HepG2 (cell line): ENCODE results near the gene SAMD4A. TPM values are rescaled to one million over a fixed set of nuclear protein-coding genes. Genes with fewer than 3 reads are reported as not detected.

Experiments used
- CREM ChIP-seq, 2 experiments: sonication (generic) in 1 of 2; formaldehyde crosslinking in 1 of 2; IDR thresholded peaks; 2 replicates each; pipeline versions ENCODE4 v1.4.0 to v1.6.1; 2016 to 2020; ENCODE audit warnings: antibody characterized with exemption in 1 of 2, mild to moderate bottlenecking in 1 of 2, missing genetic modification reagents in 1 of 2
- ELF3 ChIP-seq: IDR thresholded peaks from 2 replicates; pipeline ENCODE4 v1.6.1; 2016; ENCODE audit warnings: missing genetic modification reagents, missing compliant biosample characterization
- ETV5 ChIP-seq: IDR thresholded peaks from 2 replicates; pipeline ENCODE4 v1.6.1; 2018; ENCODE audit warnings: missing biosample characterization, missing genetic modification reagents, inconsistent platforms, borderline replicate concordance
- FOSL2 ChIP-seq: sonication (generic); formaldehyde crosslinking; IDR thresholded peaks from 2 replicates; pipeline ENCODE4 v1.4.0; 2020; ENCODE audit warnings: missing genetic modification reagents
- GTF2F1 ChIP-seq: fragments of 150-350 bp; IDR thresholded peaks from 2 replicates; pipeline ENCODE4 v1.6.1; 2014; ENCODE audit warnings: low read length
- KLF11 ChIP-seq: IDR thresholded peaks from 2 replicates; pipeline ENCODE4 v1.6.1; 2016; ENCODE audit warnings: missing compliant biosample characterization
- MIER3 ChIP-seq: IDR thresholded peaks from 2 replicates; pipeline ENCODE4 v1.6.1; 2016; ENCODE audit warnings: missing compliant biosample characterization, borderline replicate concordance
- NCOA1 ChIP-seq: sonication (generic); formaldehyde crosslinking; IDR thresholded peaks from 2 replicates; pipeline ENCODE4 v1.9.0; 2021; ENCODE audit warnings: missing genetic modification reagents
- NR3C1 ChIP-seq: sonication (generic); formaldehyde crosslinking; IDR thresholded peaks from 2 replicates; pipeline ENCODE4 v1.4.0; 2020; ENCODE audit warnings: missing genetic modification reagents
- RXRB ChIP-seq: IDR thresholded peaks from 2 replicates; pipeline ENCODE4 v1.6.1; 2016; ENCODE audit warnings: borderline replicate concordance, missing genetic modification reagents, missing compliant biosample characterization
- SMYD3 ChIP-seq: sonication (generic); formaldehyde crosslinking; IDR thresholded peaks from 2 replicates; pipeline ENCODE4 v1.8.1; 2023; ENCODE audit warnings: mild to moderate bottlenecking, missing genetic modification reagents
- XRCC5 ChIP-seq: fragments of 200-400 bp; formaldehyde crosslinking; optimal IDR thresholded peaks from 2 replicates; pipeline ENCODE3; 2017; ENCODE audit warnings: mild to moderate bottlenecking, low read length
- YEATS4 ChIP-seq: sonication (generic); formaldehyde crosslinking; IDR thresholded peaks from 2 replicates; pipeline ENCODE4 v1.4.0; 2020; ENCODE audit warnings: missing genetic modification reagents, borderline replicate concordance
- ZBTB20 ChIP-seq: sonication (generic); formaldehyde crosslinking; IDR thresholded peaks from 2 replicates; pipeline ENCODE4 v1.8.1; 2023; ENCODE audit warnings: missing genetic modification reagents, low read depth, mild to moderate bottlenecking, borderline replicate concordance
- ZFYVE20 ChIP-seq: sonication (generic); formaldehyde crosslinking; IDR thresholded peaks from 2 replicates; pipeline ENCODE4 v1.8.0; 2023; ENCODE audit warnings: low read depth, mild to moderate bottlenecking, moderate library complexity, missing genetic modification reagents, borderline replicate concordance
- ZNF124 ChIP-seq: sonication (generic); formaldehyde crosslinking; IDR thresholded peaks from 2 replicates; pipeline ENCODE4 v1.4.0; 2020; ENCODE audit warnings: missing genetic modification reagents
- ZNF160 ChIP-seq: sonication (generic); formaldehyde crosslinking; IDR thresholded peaks from 2 replicates; pipeline ENCODE4 v1.8.0; 2022; ENCODE audit warnings: mild to moderate bottlenecking, inconsistent platforms, missing genetic modification reagents
- ZNF282 ChIP-seq: fragments of 450-650 bp; IDR thresholded peaks from 2 replicates; pipeline ENCODE4 v1.6.1; 2018; ENCODE audit not compliant: partially characterized antibody
- ZNF430 ChIP-seq: sonication (generic); formaldehyde crosslinking; IDR thresholded peaks from 2 replicates; pipeline ENCODE4 v1.9.0; 2021; ENCODE audit warnings: mild to moderate bottlenecking, missing genetic modification reagents
- ZNF501 ChIP-seq: sonication (generic); formaldehyde crosslinking; IDR thresholded peaks from 2 replicates; pipeline ENCODE4 v1.5.1; 2020; ENCODE audit warnings: mild to moderate bottlenecking, moderate library complexity, missing genetic modification reagents
- ZNF562 ChIP-seq: sonication (generic); formaldehyde crosslinking; IDR thresholded peaks from 2 replicates; pipeline ENCODE4 v1.8.0; 2022; ENCODE audit warnings: missing genetic modification reagents, borderline replicate concordance
- polyA plus RNA-seq, 8 experiments: library from polyadenylated mRNA; depleted of rRNA in 3 of 8; stranded (reverse) in 7 of 8; unstranded in 1 of 8; fragments of >200 nt; fragmentation: Illumina TruSeq in 4 of 8; extraction: Trizol in 4 of 8; gene quantifications; 2 replicates each; pipeline versions ENCODE4 v1.2.1 to v1.2.3, GENCODE V29; 2011 to 2016; ENCODE audit warnings: low read depth in 4 of 8, missing spikeins in 1 of 8, mixed read lengths in 1 of 8; ENCODE audit not compliant: insufficient read depth in 1 of 8
- total RNA-seq, 5 experiments: library from RNA; depleted of rRNA; stranded (reverse); fragments of >200 nt; fragmentation: Illumina TruSeq; extraction: Trizol; gene quantifications; 2 replicates each; pipeline ENCODE4 v1.2.3, GENCODE V29; 2016; ENCODE audit warnings: low read depth in 1 of 5
- TF ChIP-seq, protein P1 (sequence below): IDR thresholded peaks from 2 replicates; pipeline ENCODE4 v1.6.1; 2018; ENCODE audit warnings: missing genetic modification reagents, mild to moderate bottlenecking, missing compliant biosample characterization
- TF ChIP-seq, protein P2 (sequence below): IDR thresholded peaks from 2 replicates; pipeline ENCODE4 v1.6.1; 2016; ENCODE audit warnings: low read depth, missing genetic modification reagents, missing compliant biosample characterization
- TF ChIP-seq, protein P3 (sequence below): sonication (generic); formaldehyde crosslinking; IDR thresholded peaks from 2 replicates; pipeline ENCODE4 v1.9.0; 2022; ENCODE audit warnings: missing genetic modification reagents, mild to moderate bottlenecking, borderline replicate concordance

The SAMD4A gene
- total and polyA plus RNA-seq, 2 of the 13 experiments (the other 11 are each of a cell fraction or from before 2014, with no cell fraction given), result 11.8 to 13.0 TPM

DNA sequence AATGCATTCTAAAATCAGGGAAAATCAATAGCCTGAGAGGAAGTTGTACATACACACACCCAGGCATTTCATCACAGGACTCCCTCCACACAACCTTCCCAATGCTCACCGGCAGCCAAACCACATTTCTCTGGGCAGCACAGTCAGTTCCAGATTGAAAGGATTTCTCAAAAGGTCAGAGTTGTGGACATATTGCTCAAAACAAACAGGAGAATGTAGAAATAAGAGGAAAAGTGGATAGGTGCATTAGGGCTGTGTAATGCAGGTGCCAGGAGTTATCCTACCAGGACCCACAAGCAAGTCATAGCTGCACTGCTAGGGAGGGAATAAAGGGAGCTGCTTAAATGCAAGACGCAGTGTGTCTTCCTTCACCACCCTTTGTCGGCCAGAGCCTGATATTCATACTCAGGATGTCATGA, 272.8 kb downstream of the SAMD4A start (continued):
- TF ChIP-seq, protein P1, sequence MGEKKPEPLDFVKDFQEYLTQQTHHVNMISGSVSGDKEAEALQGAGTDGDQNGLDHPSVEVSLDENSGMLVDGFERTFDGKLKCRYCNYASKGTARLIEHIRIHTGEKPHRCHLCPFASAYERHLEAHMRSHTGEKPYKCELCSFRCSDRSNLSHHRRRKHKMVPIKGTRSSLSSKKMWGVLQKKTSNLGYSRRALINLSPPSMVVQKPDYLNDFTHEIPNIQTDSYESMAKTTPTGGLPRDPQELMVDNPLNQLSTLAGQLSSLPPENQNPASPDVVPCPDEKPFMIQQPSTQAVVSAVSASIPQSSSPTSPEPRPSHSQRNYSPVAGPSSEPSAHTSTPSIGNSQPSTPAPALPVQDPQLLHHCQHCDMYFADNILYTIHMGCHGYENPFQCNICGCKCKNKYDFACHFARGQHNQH (CRISPR knock-in tag), result peak; percentile 61; the same call in 1 of the 2 replicates
- TF ChIP-seq SMYD3 (CRISPR knock-in tag) (peak; percentile 43; the same call in 1 of the 2 replicates), ZNF501 (CRISPR knock-in tag) (no peak), YEATS4 (CRISPR knock-in tag) (no peak), ETV5 (CRISPR knock-in tag) (peak; percentile 48; the same call in 1 of the 2 replicates), NCOA1 (CRISPR knock-in tag) (peak; percentile 25; the same call in 1 of the 2 replicates), ELF3 (peak; percentile 45), ZNF282 (no peak), ZFYVE20 (CRISPR knock-in tag) (no peak), NR3C1 (CRISPR knock-in tag) (no peak), ZNF124 (peak; percentile 49; the same call in 1 of the 2 replicates), ZNF430 (CRISPR knock-in tag) (no peak), FOSL2 (peak; percentile 69), RXRB (CRISPR knock-in tag) (peak; percentile 67; the same call in 1 of the 2 replicates), ZNF562 (CRISPR knock-in tag) (no peak), ZNF160 (no peak), KLF11 (no peak), ZBTB20 (0 out of 2 replicates have a peak, but pooled peaks have one; percentile 34), XRCC5 (no peak), CREM (IDR thresholded peaks at IDR 0.05) (peak; percentile 72), CREM (CRISPR knock-in tag; IDR thresholded peaks at IDR 0.05) (no peak), MIER3 (no peak; the same call in 1 of the 2 replicates), GTF2F1 (no peak)
- TF ChIP-seq, protein P2, sequence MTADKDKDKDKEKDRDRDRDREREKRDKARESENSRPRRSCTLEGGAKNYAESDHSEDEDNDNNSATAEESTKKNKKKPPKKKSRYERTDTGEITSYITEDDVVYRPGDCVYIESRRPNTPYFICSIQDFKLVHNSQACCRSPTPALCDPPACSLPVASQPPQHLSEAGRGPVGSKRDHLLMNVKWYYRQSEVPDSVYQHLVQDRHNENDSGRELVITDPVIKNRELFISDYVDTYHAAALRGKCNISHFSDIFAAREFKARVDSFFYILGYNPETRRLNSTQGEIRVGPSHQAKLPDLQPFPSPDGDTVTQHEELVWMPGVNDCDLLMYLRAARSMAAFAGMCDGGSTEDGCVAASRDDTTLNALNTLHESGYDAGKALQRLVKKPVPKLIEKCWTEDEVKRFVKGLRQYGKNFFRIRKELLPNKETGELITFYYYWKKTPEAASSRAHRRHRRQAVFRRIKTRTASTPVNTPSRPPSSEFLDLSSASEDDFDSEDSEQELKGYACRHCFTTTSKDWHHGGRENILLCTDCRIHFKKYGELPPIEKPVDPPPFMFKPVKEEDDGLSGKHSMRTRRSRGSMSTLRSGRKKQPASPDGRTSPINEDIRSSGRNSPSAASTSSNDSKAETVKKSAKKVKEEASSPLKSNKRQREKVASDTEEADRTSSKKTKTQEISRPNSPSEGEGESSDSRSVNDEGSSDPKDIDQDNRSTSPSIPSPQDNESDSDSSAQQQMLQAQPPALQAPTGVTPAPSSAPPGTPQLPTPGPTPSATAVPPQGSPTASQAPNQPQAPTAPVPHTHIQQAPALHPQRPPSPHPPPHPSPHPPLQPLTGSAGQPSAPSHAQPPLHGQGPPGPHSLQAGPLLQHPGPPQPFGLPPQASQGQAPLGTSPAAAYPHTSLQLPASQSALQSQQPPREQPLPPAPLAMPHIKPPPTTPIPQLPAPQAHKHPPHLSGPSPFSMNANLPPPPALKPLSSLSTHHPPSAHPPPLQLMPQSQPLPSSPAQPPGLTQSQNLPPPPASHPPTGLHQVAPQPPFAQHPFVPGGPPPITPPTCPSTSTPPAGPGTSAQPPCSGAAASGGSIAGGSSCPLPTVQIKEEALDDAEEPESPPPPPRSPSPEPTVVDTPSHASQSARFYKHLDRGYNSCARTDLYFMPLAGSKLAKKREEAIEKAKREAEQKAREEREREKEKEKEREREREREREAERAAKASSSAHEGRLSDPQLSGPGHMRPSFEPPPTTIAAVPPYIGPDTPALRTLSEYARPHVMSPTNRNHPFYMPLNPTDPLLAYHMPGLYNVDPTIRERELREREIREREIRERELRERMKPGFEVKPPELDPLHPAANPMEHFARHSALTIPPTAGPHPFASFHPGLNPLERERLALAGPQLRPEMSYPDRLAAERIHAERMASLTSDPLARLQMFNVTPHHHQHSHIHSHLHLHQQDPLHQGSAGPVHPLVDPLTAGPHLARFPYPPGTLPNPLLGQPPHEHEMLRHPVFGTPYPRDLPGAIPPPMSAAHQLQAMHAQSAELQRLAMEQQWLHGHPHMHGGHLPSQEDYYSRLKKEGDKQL (CRISPR knock-in tag), result peak; percentile 61; the same call in 1 of the 2 replicates
- TF ChIP-seq, protein P3, sequence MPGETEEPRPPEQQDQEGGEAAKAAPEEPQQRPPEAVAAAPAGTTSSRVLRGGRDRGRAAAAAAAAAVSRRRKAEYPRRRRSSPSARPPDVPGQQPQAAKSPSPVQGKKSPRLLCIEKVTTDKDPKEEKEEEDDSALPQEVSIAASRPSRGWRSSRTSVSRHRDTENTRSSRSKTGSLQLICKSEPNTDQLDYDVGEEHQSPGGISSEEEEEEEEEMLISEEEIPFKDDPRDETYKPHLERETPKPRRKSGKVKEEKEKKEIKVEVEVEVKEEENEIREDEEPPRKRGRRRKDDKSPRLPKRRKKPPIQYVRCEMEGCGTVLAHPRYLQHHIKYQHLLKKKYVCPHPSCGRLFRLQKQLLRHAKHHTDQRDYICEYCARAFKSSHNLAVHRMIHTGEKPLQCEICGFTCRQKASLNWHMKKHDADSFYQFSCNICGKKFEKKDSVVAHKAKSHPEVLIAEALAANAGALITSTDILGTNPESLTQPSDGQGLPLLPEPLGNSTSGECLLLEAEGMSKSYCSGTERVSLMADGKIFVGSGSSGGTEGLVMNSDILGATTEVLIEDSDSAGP, result no peak
